ENCODE measurements around the gene CCDC186. TPM values are rescaled to one million over a fixed set of nuclear protein-coding genes. Genes with fewer than 3 reads are reported as not detected.

The CCDC186 gene
- 10 to 100 TPM; 15.7 to 31.2 (median 18.6) TPM for total RNA-seq
- 10 to 100 TPM in 1 of 2 donors, 1 to 10 TPM in 1; 4.4 to 10.1 TPM for polyA plus RNA-seq
- long read RNA-seq, donor 1, transcript CCDC186-201 (3 exons, 2,035 nt), result minor isoform, 5 of 28 reads
- long read RNA-seq, donor 1, transcript CCDC186-202 (2 exons, 1,928 nt), result major isoform, 8 of 28 reads
- long read RNA-seq, donor 1, partial matches to known transcripts, result 11 of 28 reads
- long read RNA-seq, donor 1, other reads (novel, unspliced or antisense), result 4 of 28 reads
- long read RNA-seq, donor 2, partial matches to known transcripts, result 0 of 4 reads
- long read RNA-seq, donor 2, other reads (novel, unspliced or antisense), result 0 of 4 reads
- long read RNA-seq, donor 3, full-length matches to known transcripts, result 6 of 11 reads
- long read RNA-seq, donor 3, partial matches to known transcripts, result 3 of 11 reads
- long read RNA-seq, donor 3, other reads (novel, unspliced or antisense), result 2 of 11 reads

DNA sequence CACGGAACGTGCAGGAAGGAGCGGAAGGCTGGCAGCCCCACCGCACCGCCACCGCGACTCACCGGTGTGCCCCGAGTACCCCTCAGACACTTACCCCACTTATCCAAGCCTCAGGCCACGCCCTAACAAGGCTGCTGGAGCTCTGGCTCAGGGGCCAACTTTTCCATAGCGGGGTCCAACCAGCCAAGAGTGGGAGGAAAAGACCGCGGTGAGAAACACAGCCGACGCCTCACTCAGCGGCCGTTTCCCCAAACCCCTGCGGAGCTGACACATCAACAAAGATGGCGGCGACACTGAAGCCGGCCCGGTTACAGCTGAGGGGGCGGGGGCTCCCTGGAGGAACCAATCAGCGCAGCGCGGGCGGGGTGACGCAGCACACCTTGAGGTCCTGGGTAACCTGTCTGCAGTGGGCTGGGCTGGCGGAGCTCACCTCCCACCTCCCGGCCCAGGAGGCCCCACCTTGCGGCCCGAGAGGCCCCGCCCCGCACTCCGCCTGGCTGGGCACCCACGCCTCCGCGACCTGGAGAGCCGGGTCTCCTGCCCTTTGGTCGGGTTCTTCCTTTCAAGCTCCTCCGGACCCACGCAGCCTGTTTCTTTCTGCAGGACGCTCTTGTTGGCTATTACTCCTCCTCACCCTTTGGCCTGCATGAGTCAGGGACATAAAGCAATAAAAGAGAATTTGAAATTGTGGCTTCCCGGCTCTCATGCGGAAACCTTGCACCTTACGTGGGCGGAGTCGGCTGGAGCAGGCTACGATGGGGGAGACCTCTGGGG, at the start of gene CCDC186:
Gene CCDC186 (minus strand): TSS at position 283 of the 774 bp plus-strand sequence. CDS start 10,935 bp downstream, outside the sequence.
- peak within 1 kb of the TSS; percentile 90 to 92 for H3K27ac ChIP-seq
- H3K9me3 ChIP-seq, result no peaks in the 10 kb centered on the region
- intact Hi-C loops (cut with DNase I), result loop anchor here in 1 of 4 donors (10.0 kb wide), 1 partner anchor 91 kb away; no protein-coding TSS in a partner anchor
- 0 to 1% (median 1%) methylated on average over 45 to 49 of the region's 49 CpGs for WGBS, 3 donors
- peak; percentile 91 to 94 (median 91) for DNase-seq
- H3K36me3 ChIP-seq, result no peaks in the 10 kb centered on the region
- no peaks in the 10 kb centered on the region for H3K4me1 ChIP-seq (ENCODE audit: insufficient read depth)
- TF ChIP-seq POLR2A (IDR thresholded peaks at IDR 0.05), result peak; percentile 53
- TF ChIP-seq, protein P1, sequence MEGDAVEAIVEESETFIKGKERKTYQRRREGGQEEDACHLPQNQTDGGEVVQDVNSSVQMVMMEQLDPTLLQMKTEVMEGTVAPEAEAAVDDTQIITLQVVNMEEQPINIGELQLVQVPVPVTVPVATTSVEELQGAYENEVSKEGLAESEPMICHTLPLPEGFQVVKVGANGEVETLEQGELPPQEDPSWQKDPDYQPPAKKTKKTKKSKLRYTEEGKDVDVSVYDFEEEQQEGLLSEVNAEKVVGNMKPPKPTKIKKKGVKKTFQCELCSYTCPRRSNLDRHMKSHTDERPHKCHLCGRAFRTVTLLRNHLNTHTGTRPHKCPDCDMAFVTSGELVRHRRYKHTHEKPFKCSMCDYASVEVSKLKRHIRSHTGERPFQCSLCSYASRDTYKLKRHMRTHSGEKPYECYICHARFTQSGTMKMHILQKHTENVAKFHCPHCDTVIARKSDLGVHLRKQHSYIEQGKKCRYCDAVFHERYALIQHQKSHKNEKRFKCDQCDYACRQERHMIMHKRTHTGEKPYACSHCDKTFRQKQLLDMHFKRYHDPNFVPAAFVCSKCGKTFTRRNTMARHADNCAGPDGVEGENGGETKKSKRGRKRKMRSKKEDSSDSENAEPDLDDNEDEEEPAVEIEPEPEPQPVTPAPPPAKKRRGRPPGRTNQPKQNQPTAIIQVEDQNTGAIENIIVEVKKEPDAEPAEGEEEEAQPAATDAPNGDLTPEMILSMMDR (IDR thresholded peaks at IDR 0.05), result no peak
- no peak for TF ChIP-seq EP300 (IDR thresholded peaks at IDR 0.05)
- peak within 1 kb of the TSS; percentile 97 for H3K4me3 ChIP-seq
- no peaks in the 10 kb centered on the region for H3K27me3 ChIP-seq

DNA sequence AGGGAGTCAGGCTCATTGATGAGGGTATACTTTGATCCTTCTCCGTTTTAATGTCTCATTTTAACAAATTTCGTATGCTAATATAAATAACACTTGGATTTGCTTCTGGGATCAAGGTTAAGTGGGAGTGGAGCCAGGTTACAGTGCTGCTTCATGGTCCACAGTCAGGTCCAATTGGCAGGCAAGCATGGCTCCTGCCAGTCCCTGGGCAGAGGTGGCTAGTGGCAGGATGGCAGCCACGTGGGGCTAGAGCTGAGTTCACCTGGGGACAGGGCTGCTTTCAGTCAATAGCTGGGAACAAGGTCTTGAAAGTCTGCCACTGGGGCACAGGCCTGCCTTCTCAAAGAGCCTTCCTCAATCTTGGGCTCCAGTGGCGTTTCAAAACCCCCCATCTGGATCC, 49.1 kb upstream of the CCDC186 start:
- Histone ChIP-seq H3K27me3 (no peaks in the 10 kb centered on the region), H3K4me1 (ENCODE audit: insufficient read depth) (no peaks in the 10 kb centered on the region), H3K27ac (no peak overlapping the region), H3K4me3 (no peak overlapping the region), H3K36me3 (no peaks in the 10 kb centered on the region), H3K9me3 (no peaks in the 10 kb centered on the region)
- TF ChIP-seq, protein P1 (IDR thresholded peaks at IDR 0.05), result no peak
- TF ChIP-seq EP300 (IDR thresholded peaks at IDR 0.05), result no peak
- TF ChIP-seq POLR2A (IDR thresholded peaks at IDR 0.05), result no peak
- intact Hi-C loops (cut with DNase I), result no loop called here
- 68 to 82% (median 72%) methylated on average over 4 of the region's 4 CpGs for WGBS, 3 donors
- DNase-seq, result no peak

DNA sequence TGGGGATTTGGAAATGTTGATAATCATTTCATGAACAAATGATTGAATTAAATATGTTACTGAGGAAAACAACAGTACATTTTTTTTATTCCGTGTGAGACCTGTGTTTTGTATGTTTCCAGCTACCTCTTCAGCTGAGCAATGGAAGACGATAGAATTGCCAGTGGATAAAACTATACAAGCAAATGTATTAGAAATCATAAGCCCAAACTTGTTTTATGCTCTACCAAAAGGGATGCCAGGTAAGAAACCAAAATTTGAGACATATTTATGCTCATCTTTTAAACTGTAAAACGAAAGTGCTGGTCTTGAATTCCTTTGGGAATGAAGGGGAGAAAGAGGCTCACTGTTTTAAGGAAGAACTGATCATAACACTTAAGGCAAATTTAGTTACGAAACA, 47.2 kb upstream of the CCDC186 start:
- H3K4me1 ChIP-seq (ENCODE audit: insufficient read depth), result no peaks in the 10 kb centered on the region
- no peak for TF ChIP-seq POLR2A (IDR thresholded peaks at IDR 0.05)
- TF ChIP-seq EP300 (IDR thresholded peaks at IDR 0.05), result no peak
- TF ChIP-seq, protein P1 (IDR thresholded peaks at IDR 0.05), result no peak
- no peaks in the 10 kb centered on the region for H3K36me3 ChIP-seq
- H3K27ac ChIP-seq, result no peak overlapping the region
- no peaks in the 10 kb centered on the region for H3K9me3 ChIP-seq
- intact Hi-C loops (cut with DNase I), result no loop called here
- no peaks in the 10 kb centered on the region for H3K27me3 ChIP-seq
- DNase-seq, result no peak
- no peak overlapping the region for H3K4me3 ChIP-seq
- WGBS, 3 donors, result 70 to 76% (median 76%) methylated on average over 4 of the region's 4 CpGs

DNA sequence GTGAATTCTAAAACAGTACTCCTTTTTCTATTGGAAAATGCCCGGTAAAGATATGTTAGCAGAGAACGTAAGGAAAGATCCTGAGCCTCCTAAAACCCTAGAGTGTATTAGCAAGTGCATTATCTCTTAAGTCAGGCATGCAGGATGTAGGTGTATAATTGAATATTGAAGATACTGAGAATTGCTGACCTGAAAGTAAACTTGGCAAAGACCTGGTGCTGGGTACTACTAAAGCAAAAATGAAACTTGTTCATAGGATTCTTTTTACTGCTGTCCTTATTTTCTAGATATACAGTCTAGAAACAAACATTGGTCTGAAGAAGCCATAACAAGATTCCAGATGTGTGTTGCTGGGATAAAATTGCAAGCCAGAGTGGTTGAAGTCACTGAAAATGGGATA, 46.3 kb upstream of the CCDC186 start:
- 40 to 72% (median 58%) methylated on average over 2 of the region's 2 CpGs for WGBS, 3 donors
- DNase-seq, result no peak
- Histone ChIP-seq H3K4me1 (ENCODE audit: insufficient read depth) (no peaks in the 10 kb centered on the region), H3K4me3 (no peak overlapping the region), H3K27me3 (no peaks in the 10 kb centered on the region), H3K36me3 (no peaks in the 10 kb centered on the region), H3K27ac (no peak overlapping the region), H3K9me3 (no peaks in the 10 kb centered on the region)
- TF ChIP-seq EP300 (IDR thresholded peaks at IDR 0.05) (no peak), POLR2A (IDR thresholded peaks at IDR 0.05) (no peak)
- TF ChIP-seq, protein P1 (IDR thresholded peaks at IDR 0.05), result no peak
- intact Hi-C loops (cut with DNase I), result no loop called here
